Fibroblast of lung (primary cell): ENCODE measurements around the gene LAPTM5. TPM values are rescaled to one million over a fixed set of nuclear protein-coding genes. Genes with fewer than 3 reads are reported as not detected.

Source experiments
- DNase-seq, 2 donors: peaks; one replicate each; pipeline versions ENCODE4 v3.0.0 to v3.0.0-alpha.2; 2010; ENCODE audit warnings: low read depth in 2 of 2
- H2AFZ ChIP-seq: 2 replicates; pipeline ENCODE4 v1.5.1; 2012; ENCODE audit warnings: low read length, control low read depth, inconsistent platforms
- H3K27ac ChIP-seq: 2 replicates; pipeline ENCODE4 v1.5.1; 2011; ENCODE audit warnings: low read length, control low read depth; ENCODE audit not compliant: insufficient read depth
- H3K27me3 ChIP-seq: 2 replicates; pipeline ENCODE4 v1.5.1; 2011; ENCODE audit warnings: mild to moderate bottlenecking, low read length; ENCODE audit not compliant: control insufficient read depth, insufficient read depth
- H3K36me3 ChIP-seq: 2 replicates; pipeline ENCODE4 v1.5.1; 2011; ENCODE audit warnings: low read length; ENCODE audit not compliant: control insufficient read depth, insufficient read depth
- H3K4me1 ChIP-seq: 2 replicates; pipeline ENCODE4 v1.5.1; 2011; ENCODE audit warnings: low read length; ENCODE audit not compliant: control insufficient read depth, insufficient read depth; ENCODE audit errors: extremely low read depth
- H3K4me2 ChIP-seq: 2 replicates; pipeline ENCODE4 v1.5.1; 2011; ENCODE audit warnings: low read length, control low read depth; ENCODE audit not compliant: insufficient read depth; ENCODE audit errors: extremely low read depth
- H3K4me3 ChIP-seq, 4 experiments: fragments of 200-600 bp in 1 of 4; sonication (generic) in 1 of 4; replicated peaks in 1 of 4; 2 replicates each; pipeline ENCODE4 v1.5.1; 2011 to 2016; ENCODE audit warnings: low read length in 4 of 4, low read depth in 3 of 4, mild to moderate bottlenecking in 3 of 4, control low read depth in 2 of 4, inconsistent platforms in 1 of 4, mixed read lengths in 1 of 4; ENCODE audit not compliant: insufficient read depth in 1 of 4; ENCODE audit errors: control extremely low read depth in 1 of 4
- H3K79me2 ChIP-seq: 2 replicates; pipeline ENCODE4 v1.5.1; 2012; ENCODE audit warnings: mild to moderate bottlenecking, low read length, inconsistent platforms; ENCODE audit not compliant: control insufficient read depth, insufficient read depth
- H3K9ac ChIP-seq: 2 replicates; pipeline ENCODE4 v1.5.1; 2011; ENCODE audit warnings: mild to moderate bottlenecking, low read length, control low read depth; ENCODE audit not compliant: insufficient read depth
- H3K9me3 ChIP-seq: 2 replicates; pipeline ENCODE4 v1.5.1; 2012; ENCODE audit warnings: low read depth, low read length; ENCODE audit not compliant: control insufficient read depth, insufficient read depth
- H4K20me1 ChIP-seq: 2 replicates; pipeline ENCODE4 v1.5.1; 2011; ENCODE audit warnings: low read length; ENCODE audit not compliant: control insufficient read depth, insufficient read depth; ENCODE audit errors: extremely low read depth
- CTCF ChIP-seq, 2 donors: IDR thresholded peaks in 1 of 2; conservative IDR thresholded peaks in 1 of 2; 1 replicate in 1 of 2; 2 replicates in 1 of 2; pipeline ENCODE4 v1.5.1; 2011 to 2012; ENCODE audit warnings: low read length in 2 of 2, control low read depth in 1 of 2, inconsistent platforms in 1 of 2, low read depth in 1 of 2, mild to moderate bottlenecking in 1 of 2
- EZH2 ChIP-seq: IDR thresholded peaks from 2 replicates; pipeline ENCODE4 v1.5.1; 2012; ENCODE audit warnings: low read length, control low read depth, mild to moderate bottlenecking; ENCODE audit errors: missing control alignments
- polyA plus RNA-seq, 2 donors: library from polyadenylated mRNA; depleted of rRNA in 1 of 2; stranded (reverse) in 1 of 2; unstranded in 1 of 2; fragments of >200 nt; gene quantifications; 2 replicates each; pipeline ENCODE4 v1.2.1, GENCODE V29; 2011 to 2012; ENCODE audit warnings: missing spikeins in 1 of 2
- total RNA-seq: library from RNA; depleted of rRNA; stranded (reverse); fragments of >200 nt; gene quantifications from 2 replicates; pipeline ENCODE4 v1.2.1, GENCODE V29; 2014

Gene LAPTM5
- total and polyA plus RNA-seq, 2 donors (not counting 1 experiment from before 2014, with no cell fraction given): under 0.01 to 0.32 TPM

GRCh38 chr1:30726773-30727684, 30.5 kb downstream of the LAPTM5 start:
- H3K36me3 ChIP-seq: no peaks in the 10 kb centered on the region
- H3K4me1 ChIP-seq: no peaks in the 10 kb centered on the region
- H3K9me3 ChIP-seq: no peaks in the 10 kb centered on the region
- H2AFZ ChIP-seq: no peak overlapping the region
- H4K20me1 ChIP-seq: no peaks in the 10 kb centered on the region
- peaks cover 4% of the 10 kb centered on the region for H3K27me3 ChIP-seq
- H3K79me2 ChIP-seq: no peaks in the 10 kb centered on the region
- no peak for DNase-seq
- H3K27ac ChIP-seq: no peak overlapping the region
- H3K4me2 ChIP-seq: no peak overlapping the region
- no peak overlapping the region for H3K4me3 ChIP-seq
- TF ChIP-seq CTCF (conservative IDR thresholded peaks at IDR 0.05 in 1 of 2, IDR thresholded peaks at IDR 0.05 in 1 of 2; ENCODE audit: low read depth in 1 of 2, low read length in 2 of 2) (no peak), EZH2 (no peak)
- H3K9ac ChIP-seq: no peak overlapping the region

GRCh38 chr1:30726236-30726635, 31.3 kb downstream of the LAPTM5 start:
- no peaks in the 10 kb centered on the region for H3K4me1 ChIP-seq
- no peak overlapping the region for H2AFZ ChIP-seq
- TF ChIP-seq EZH2 (no peak), CTCF (conservative IDR thresholded peaks at IDR 0.05 in 1 of 2, IDR thresholded peaks at IDR 0.05 in 1 of 2; ENCODE audit: low read depth in 1 of 2, low read length in 2 of 2) (no peak)
- H3K9me3 ChIP-seq: no peaks in the 10 kb centered on the region
- no peak overlapping the region for H3K27ac ChIP-seq
- no peaks in the 10 kb centered on the region for H3K36me3 ChIP-seq
- no peak for DNase-seq
- no peak overlapping the region for H3K4me3 ChIP-seq
- no peaks in the 10 kb centered on the region for H3K79me2 ChIP-seq
- no peak overlapping the region for H3K9ac ChIP-seq
- H3K27me3 ChIP-seq: peaks cover 4% of the 10 kb centered on the region
- H4K20me1 ChIP-seq: no peaks in the 10 kb centered on the region
- H3K4me2 ChIP-seq: no peak overlapping the region

GRCh38 chr1:30725450-30726095, 32.0 kb downstream of the LAPTM5 start:
- Histone ChIP-seq H2AFZ (no peak overlapping the region), H3K79me2 (no peaks in the 10 kb centered on the region), H3K4me3 (no peak overlapping the region), H3K4me2 (no peak overlapping the region), H4K20me1 (no peaks in the 10 kb centered on the region), H3K36me3 (no peaks in the 10 kb centered on the region), H3K27me3 (peaks cover 4% of the 10 kb centered on the region), H3K27ac (no peak overlapping the region), H3K9me3 (no peaks in the 10 kb centered on the region), H3K4me1 (no peaks in the 10 kb centered on the region), H3K9ac (no peak overlapping the region)
- TF ChIP-seq CTCF (conservative IDR thresholded peaks at IDR 0.05 in 1 of 2, IDR thresholded peaks at IDR 0.05 in 1 of 2; ENCODE audit: low read depth in 1 of 2, low read length in 2 of 2) (no peak), EZH2 (no peak)
- no peak for DNase-seq
